TTC549 (cell line): Measurements from ENCODE around the gene INO80C.
"Not testable (repeated sequence)": the region's sequence is repeated elsewhere in the genome, so short reads cannot be mapped to it uniquely, and the experiment has no call there.

Experiments
- FAIRE-seq: peaks from 2 replicates; lab custom pipeline; 2012; peaks lifted over from hg19 to GRCh38; lab: Jason Lieb, UNC

The INO80C gene

GRCh38 chr18:35487525-35487924 is 10.2 kb downstream of the INO80C start:
- FAIRE-seq, result not testable (repeated sequence)

- no peak for FAIRE-seq
Observed at GRCh38 chr18:35485852-35486251, 11.9 kb downstream of the INO80C start.

- no peak for FAIRE-seq
Observed at GRCh38 chr18:35484034-35484433, 13.7 kb downstream of the INO80C start.

GRCh38 chr18:35481960-35482366 is 15.8 kb downstream of the INO80C start:
- FAIRE-seq, result no peak

GRCh38 chr18:35479911-35480586 is 17.7 kb downstream of the INO80C start:
- FAIRE-seq, result no peak

- no peak for FAIRE-seq
Observed at GRCh38 chr18:35478520-35479435, 19.0 kb downstream of the INO80C start.

GRCh38 chr18:35477974-35478373 is 19.8 kb downstream of the INO80C start:
- no peak for FAIRE-seq

- FAIRE-seq, result no peak
Observed at GRCh38 chr18:35477497-35477896, 20.3 kb downstream of the INO80C start.

- FAIRE-seq, result no peak
Observed at GRCh38 chr18:35474884-35475283, 22.9 kb downstream of the INO80C start.

GRCh38 chr18:35473562-35473961 is 24.2 kb downstream of the INO80C start:
- FAIRE-seq, result no peak

- no peak for FAIRE-seq
Observed at GRCh38 chr18:35470435-35470834, 27.3 kb downstream of the INO80C start.

GRCh38 chr18:35469725-35470124 is 28.0 kb downstream of the INO80C start:
- FAIRE-seq, result no peak

GRCh38 chr18:35468711-35469110 is 29.0 kb downstream of the INO80C start:
- no peak for FAIRE-seq

- no peak for FAIRE-seq
Observed at GRCh38 chr18:35467624-35468016, 30.1 kb downstream of the INO80C start.

GRCh38 chr18:35466815-35467623 is 30.7 kb downstream of the INO80C start:
- FAIRE-seq, result no peak

GRCh38 chr18:35466334-35466733 is 31.4 kb downstream of the INO80C start:
- no peak for FAIRE-seq

GRCh38 chr18:35465329-35465728 is 32.4 kb downstream of the INO80C start:
- FAIRE-seq, result no peak

GRCh38 chr18:35464831-35465279 is 32.9 kb downstream of the INO80C start:
- FAIRE-seq, result no peak

- no peak for FAIRE-seq
Observed at GRCh38 chr18:35463827-35464226, 33.9 kb downstream of the INO80C start.

GRCh38 chr18:35463050-35463449 is 34.7 kb downstream of the INO80C start:
- no peak for FAIRE-seq

GRCh38 chr18:35460736-35461161 is 37.0 kb downstream of the INO80C start:
- FAIRE-seq, result no peak

GRCh38 chr18:35459997-35460396 is 37.8 kb downstream of the INO80C start:
- FAIRE-seq, result no peak
